NT2/D1 (cell line): ENCODE measurements around the gene CRTC2.

ENCODE experiments used
- SUZ12 ChIP-seq: IDR thresholded peaks from 2 replicates; pipeline ENCODE4 v1.6.1; 2011; ENCODE audit not compliant: insufficient read length, insufficient read depth; ENCODE audit errors: extremely low read depth
- YY1 ChIP-seq: IDR thresholded peaks from 2 replicates; pipeline ENCODE4 v1.6.1; 2011; ENCODE audit not compliant: insufficient read length, insufficient read depth
- ZNF274 ChIP-seq: IDR thresholded peaks from 2 replicates; pipeline ENCODE4 v1.6.1; 2011; ENCODE audit warnings: mild to moderate bottlenecking, low read depth, low read length

DNA sequence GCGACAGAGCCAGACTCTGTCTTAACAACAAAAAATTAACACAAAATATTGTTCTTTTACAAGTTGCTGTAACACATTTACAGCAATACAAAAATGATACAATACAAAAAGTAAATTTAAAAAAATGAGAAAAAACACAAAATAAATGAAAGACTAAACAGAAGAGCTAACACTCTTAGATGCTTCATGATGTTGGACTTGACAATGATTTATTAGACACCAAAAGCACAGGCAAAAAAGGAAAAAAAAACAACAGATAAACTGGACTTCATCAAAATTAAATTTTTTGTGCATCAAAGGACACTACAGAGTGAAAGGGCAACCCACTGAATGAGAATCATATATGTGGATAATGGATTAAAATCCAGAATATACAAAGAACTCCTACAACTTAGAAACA lies 52.0 kb downstream of the CRTC2 start:
- TF ChIP-seq SUZ12 (no peak), YY1 (no peak), ZNF274 (no peak)
